HFFc6 (cell line): Measurements from ENCODE around the gene GPRIN1. TPM values are rescaled to one million over a fixed set of nuclear protein-coding genes. Genes with fewer than 3 reads are reported as not detected.

Experiments
- DNase-seq: peaks from one replicate; pipeline ENCODE4 v3.0.0-alpha.2; 2018
- H3K27ac Mint-ChIP-seq: 2 replicates; pipeline ENCODE4 v1.8.0; 2020; ENCODE audit warnings: mild to moderate bottlenecking, mixed read lengths
- H3K27me3 Mint-ChIP-seq: 2 replicates; pipeline ENCODE4 v1.8.0; 2021; ENCODE audit warnings: mild to moderate bottlenecking, moderate library complexity, mixed read lengths; ENCODE audit not compliant: insufficient read depth
- H3K36me3 Mint-ChIP-seq: 2 replicates; pipeline ENCODE4 v1.8.0; 2021; ENCODE audit warnings: low read depth, mixed read lengths
- H3K4me1 Mint-ChIP-seq: 2 replicates; pipeline ENCODE4 v1.8.0; 2020; ENCODE audit warnings: low read depth, mixed read lengths
- H3K4me3 Mint-ChIP-seq: 2 replicates; pipeline ENCODE4 v1.8.0; 2020; ENCODE audit warnings: mild to moderate bottlenecking, moderate library complexity, mixed read lengths
- H3K9me3 Mint-ChIP-seq: 2 replicates; pipeline ENCODE4 v1.8.0; 2020; ENCODE audit warnings: mild to moderate bottlenecking, mixed read lengths
- CTCF ChIP-seq: fragments of 200-600 bp; sonication (generic); IDR thresholded peaks from 2 replicates; pipeline ENCODE4 v1.5.0; 2021; ENCODE audit warnings: antibody characterized with exemption, mild to moderate bottlenecking
- total RNA-seq, 6 experiments: library from RNA; stranded (reverse); fragmentation: NEBNext Ultra II Directional; extraction: Animal tissue kit (Norgen Biotek cat#: 25700); gene quantifications; 2 replicates in 1 of 6; 3 replicates in 5 of 6; pipeline ENCODE4 v1.2.3, GENCODE V29; 2021

The GPRIN1 gene
- total RNA-seq, 6 experiments from 2014 or later: 2.3 to 5.4 (median 2.6) TPM

DNA sequence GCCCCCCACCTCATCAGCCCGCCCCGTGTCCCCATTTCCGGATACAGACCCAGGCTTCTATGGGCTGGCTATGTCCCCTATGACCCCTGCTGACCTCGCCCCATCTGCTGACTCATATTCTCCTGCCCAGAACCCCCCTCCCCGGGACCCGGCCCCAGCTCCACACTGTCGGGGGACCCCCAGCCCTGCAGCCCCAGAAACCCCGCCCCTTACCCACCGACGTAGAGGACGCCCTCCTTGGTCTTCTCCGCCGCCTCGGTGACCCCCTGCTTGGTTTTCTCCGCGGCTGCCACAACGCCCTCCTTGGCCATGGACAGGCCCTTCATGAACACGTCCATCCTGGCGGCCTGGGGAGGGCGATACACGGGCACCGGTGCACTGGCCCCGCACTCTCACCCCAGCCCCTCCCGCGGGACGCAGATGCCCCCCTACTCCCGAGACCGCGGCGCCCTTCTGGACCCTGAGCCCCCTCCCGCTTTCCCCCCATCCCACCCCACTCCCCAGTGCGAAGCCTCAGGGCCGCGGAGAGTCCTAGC is 19.4 kb upstream of the GPRIN1 start:
- H3K36me3 Mint-ChIP-seq: no peaks in the 10 kb centered on the region
- H3K27ac Mint-ChIP-seq: no peak overlapping the region
- H3K4me1 Mint-ChIP-seq: peaks cover 12% of the 10 kb centered on the region
- TF ChIP-seq CTCF: no peak
- peaks cover 61% of the 10 kb centered on the region for H3K27me3 Mint-ChIP-seq
- no peak overlapping the region for H3K4me3 Mint-ChIP-seq
- DNase-seq: no peak
- no peaks in the 10 kb centered on the region for H3K9me3 Mint-ChIP-seq

- Mint-ChIP-seq H3K27ac (no peak overlapping the region), H3K9me3 (no peaks in the 10 kb centered on the region), H3K4me1 (peaks cover 12% of the 10 kb centered on the region), H3K27me3 (peaks cover 57% of the 10 kb centered on the region), H3K36me3 (no peaks in the 10 kb centered on the region), H3K4me3 (no peak overlapping the region)
- TF ChIP-seq CTCF: no peak
- no peak for DNase-seq
These were observed 18.7 kb upstream of the GPRIN1 start for GRCh38 chr5:176628406-176629228.

GRCh38 chr5:176627582-176627981 is 17.6 kb upstream of the GPRIN1 start:
- DNase-seq: no peak
- Mint-ChIP-seq H3K36me3 (no peaks in the 10 kb centered on the region), H3K4me1 (peaks cover 12% of the 10 kb centered on the region), H3K27ac (no peak overlapping the region), H3K27me3 (peaks cover 51% of the 10 kb centered on the region), H3K9me3 (no peaks in the 10 kb centered on the region), H3K4me3 (no peak overlapping the region)
- TF ChIP-seq CTCF: no peak

DNA sequence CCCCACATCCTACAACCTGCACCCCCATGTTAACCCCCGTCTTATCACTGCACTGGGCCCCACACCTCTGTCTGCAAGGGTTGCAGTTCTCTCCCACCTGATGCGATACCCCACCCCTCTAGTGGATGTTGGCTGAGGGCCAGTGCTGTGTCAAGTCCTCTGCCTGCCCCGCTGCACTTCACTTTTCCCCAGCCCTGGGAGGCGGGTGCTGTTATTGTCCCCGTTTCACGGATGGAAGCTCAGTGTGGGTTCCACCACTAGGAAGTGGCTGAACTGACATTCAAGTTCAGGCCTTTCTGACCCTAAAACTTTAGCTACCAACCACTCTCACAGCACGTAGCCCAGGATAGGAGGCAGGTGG is 16.9 kb upstream of the GPRIN1 start:
- H3K36me3 Mint-ChIP-seq: no peaks in the 10 kb centered on the region
- DNase-seq: no peak
- H3K27ac Mint-ChIP-seq: no peak overlapping the region
- no peak for TF ChIP-seq CTCF
- H3K27me3 Mint-ChIP-seq: peaks cover 56% of the 10 kb centered on the region
- no peak overlapping the region for H3K4me3 Mint-ChIP-seq
- no peaks in the 10 kb centered on the region for H3K9me3 Mint-ChIP-seq
- H3K4me1 Mint-ChIP-seq: peaks cover 12% of the 10 kb centered on the region

DNA sequence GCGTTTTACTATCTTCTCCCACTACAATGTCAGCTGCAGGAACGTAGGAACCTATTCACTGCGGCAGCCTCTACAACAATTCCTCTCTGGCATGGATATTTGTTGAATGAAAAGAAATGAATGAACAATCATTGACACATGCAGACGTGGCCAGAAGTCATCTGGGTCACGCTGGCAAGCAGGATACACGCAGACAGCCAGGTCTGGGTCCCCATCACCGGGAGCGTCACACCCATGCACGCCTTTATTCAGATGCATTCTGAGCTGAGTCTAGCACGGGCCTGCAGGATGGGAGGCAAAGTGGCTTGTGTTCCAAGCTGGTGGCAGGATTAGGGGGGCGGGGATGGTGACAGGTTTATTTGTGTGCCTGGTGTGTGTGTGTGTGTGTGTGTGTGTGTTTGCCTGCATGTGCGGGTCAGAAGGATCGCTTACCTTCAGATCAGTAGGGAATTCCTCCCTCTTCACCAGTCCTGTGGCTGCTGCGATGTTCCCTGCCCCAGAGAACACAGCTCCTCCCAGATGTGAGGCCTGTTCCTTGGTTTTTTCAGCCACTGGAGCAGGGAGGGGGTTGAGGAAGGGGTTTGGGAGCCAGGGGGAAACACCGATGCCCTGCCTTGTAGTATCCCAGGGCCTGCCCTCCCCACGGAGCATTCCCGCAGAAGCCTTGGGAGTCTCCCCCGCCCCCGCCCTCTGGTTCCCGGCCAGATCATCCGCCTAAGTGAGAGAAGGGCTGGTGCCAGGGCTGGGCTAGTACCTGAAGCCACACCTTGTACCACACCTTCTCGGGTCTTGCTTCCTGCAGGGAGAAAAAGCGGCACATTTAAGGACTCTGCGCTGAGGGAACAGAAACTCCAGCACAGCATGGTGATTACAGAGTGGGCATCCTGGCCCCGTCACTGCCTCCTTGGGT is 16.3 kb upstream of the GPRIN1 start:
- no peak for TF ChIP-seq CTCF
- no peak for DNase-seq
- H3K4me3 Mint-ChIP-seq: no peak overlapping the region
- H3K4me1 Mint-ChIP-seq: peaks cover 12% of the 10 kb centered on the region
- H3K27me3 Mint-ChIP-seq: peaks cover 55% of the 10 kb centered on the region
- no peaks in the 10 kb centered on the region for H3K36me3 Mint-ChIP-seq
- no peak overlapping the region for H3K27ac Mint-ChIP-seq
- H3K9me3 Mint-ChIP-seq: no peaks in the 10 kb centered on the region
